Measurements from ENCODE around the gene HRH1.

Gene HRH1

DNA sequence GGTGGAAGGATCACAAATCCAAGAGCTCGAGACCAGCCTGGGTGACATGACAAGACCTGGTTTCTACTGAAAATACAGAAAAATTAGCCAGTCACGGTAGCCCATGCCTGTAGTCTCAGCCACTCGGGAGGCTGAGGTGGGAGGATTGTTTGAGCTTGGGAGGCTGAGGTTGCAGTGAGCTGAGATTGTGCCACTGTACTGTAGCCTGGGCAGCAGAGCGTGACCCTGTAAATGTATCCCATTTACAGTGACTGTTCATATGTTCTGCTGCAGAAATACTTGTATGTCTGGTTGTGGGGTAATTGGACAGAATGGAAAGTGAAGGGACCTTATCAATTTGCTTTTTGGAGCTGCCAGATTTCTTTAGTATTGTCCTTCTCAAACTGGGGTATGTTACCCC lies 142.8 kb downstream of the HRH1 start:
- peaks cover 6% of the 10 kb centered on the region for H3K36me3 ChIP-seq (ENCODE audit: control insufficient read depth, low read depth, low read length)
- no peaks in the 10 kb centered on the region for H3K27me3 ChIP-seq (ENCODE audit: control insufficient read depth, insufficient read depth, low read length)
- no peaks in the 10 kb centered on the region for H3K4me1 ChIP-seq (ENCODE audit: control insufficient read depth, low read depth, low read length)
- H3K9me3 ChIP-seq (ENCODE audit: control insufficient read depth, low read depth, low read length) = no peaks in the 10 kb centered on the region
- no peak overlapping the region for H3K9ac ChIP-seq (ENCODE audit: low read length)
- H3K27ac ChIP-seq (ENCODE audit: low read length) = no peak overlapping the region
- no peak overlapping the region for H3K4me3 ChIP-seq (ENCODE audit: low read length)

DNA sequence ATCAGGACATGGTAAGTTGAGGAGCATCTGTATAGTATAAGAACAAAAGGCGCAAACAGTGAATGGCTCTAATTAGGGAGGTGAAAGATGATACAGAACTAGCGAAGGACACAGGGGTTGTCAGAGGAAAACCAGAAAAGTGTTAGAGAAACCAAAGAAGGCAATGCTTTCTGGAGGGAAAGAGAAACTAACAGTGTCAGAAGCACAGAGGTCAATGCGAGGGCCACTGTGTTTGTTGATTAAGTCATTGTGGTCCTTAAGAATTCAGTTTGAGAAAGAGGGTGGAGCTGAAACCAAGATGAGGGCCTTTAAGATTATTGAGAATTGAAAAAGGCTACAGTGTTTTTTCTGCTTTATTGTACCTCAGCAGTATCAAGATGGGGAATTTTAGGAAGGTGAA lies 146.7 kb downstream of the HRH1 start:
- no peaks in the 10 kb centered on the region for H3K9me3 ChIP-seq (ENCODE audit: control insufficient read depth, low read depth, low read length)
- H3K36me3 ChIP-seq (ENCODE audit: control insufficient read depth, low read depth, low read length) = peaks cover 6% of the 10 kb centered on the region
- no peaks in the 10 kb centered on the region for H3K4me1 ChIP-seq (ENCODE audit: control insufficient read depth, low read depth, low read length)
- no peaks in the 10 kb centered on the region for H3K27me3 ChIP-seq (ENCODE audit: control insufficient read depth, insufficient read depth, low read length)
- no peak overlapping the region for H3K27ac ChIP-seq (ENCODE audit: low read length)
- H3K4me3 ChIP-seq (ENCODE audit: low read length) = no peak overlapping the region
- no peak overlapping the region for H3K9ac ChIP-seq (ENCODE audit: low read length)

GRCh38 chr3:11302444-11302843 lies 148.2 kb downstream of the HRH1 start:
- no peaks in the 10 kb centered on the region for H3K27me3 ChIP-seq (ENCODE audit: control insufficient read depth, insufficient read depth, low read length)
- no peaks in the 10 kb centered on the region for H3K4me1 ChIP-seq (ENCODE audit: control insufficient read depth, low read depth, low read length)
- H3K9me3 ChIP-seq (ENCODE audit: control insufficient read depth, low read depth, low read length) = no peaks in the 10 kb centered on the region
- peaks cover 6% of the 10 kb centered on the region for H3K36me3 ChIP-seq (ENCODE audit: control insufficient read depth, low read depth, low read length)
- H3K4me3 ChIP-seq (ENCODE audit: low read length) = no peak overlapping the region
- no peak overlapping the region for H3K27ac ChIP-seq (ENCODE audit: low read length)
- H3K9ac ChIP-seq (ENCODE audit: low read length) = no peak overlapping the region

DNA sequence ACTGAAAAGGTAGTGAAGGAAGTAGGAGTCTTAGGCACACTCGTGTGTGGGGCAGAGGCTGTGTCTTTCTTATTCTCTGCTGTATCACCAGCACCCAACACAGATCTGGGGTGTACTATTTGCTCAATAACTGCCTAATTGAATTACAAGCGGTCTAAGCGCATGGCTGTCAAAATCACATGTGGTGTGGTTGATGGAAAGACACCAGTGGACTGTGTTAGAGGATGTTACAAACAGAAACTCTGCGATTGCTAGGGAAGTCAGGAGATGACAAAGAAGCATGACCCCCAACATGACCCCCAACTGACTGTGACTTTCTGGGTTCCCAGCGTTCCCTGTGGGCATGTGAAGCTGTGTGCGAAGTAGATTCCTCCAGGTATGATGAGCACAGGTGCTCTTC lies 149.9 kb downstream of the HRH1 start:
- no peak overlapping the region for H3K27ac ChIP-seq (ENCODE audit: low read length)
- no peaks in the 10 kb centered on the region for H3K4me1 ChIP-seq (ENCODE audit: control insufficient read depth, low read depth, low read length)
- H3K9me3 ChIP-seq (ENCODE audit: control insufficient read depth, low read depth, low read length) = no peaks in the 10 kb centered on the region
- peaks cover 8% of the 10 kb centered on the region for H3K36me3 ChIP-seq (ENCODE audit: control insufficient read depth, low read depth, low read length)
- no peaks in the 10 kb centered on the region for H3K27me3 ChIP-seq (ENCODE audit: control insufficient read depth, insufficient read depth, low read length)
- H3K9ac ChIP-seq (ENCODE audit: low read length) = no peak overlapping the region
- H3K4me3 ChIP-seq (ENCODE audit: low read length) = no peak overlapping the region

- Histone ChIP-seq H3K27me3 (ENCODE audit: control insufficient read depth, insufficient read depth, low read length) (no peaks in the 10 kb centered on the region), H3K4me3 (ENCODE audit: low read length) (no peak overlapping the region), H3K4me1 (ENCODE audit: control insufficient read depth, low read depth, low read length) (no peaks in the 10 kb centered on the region), H3K27ac (ENCODE audit: low read length) (no peak overlapping the region), H3K36me3 (ENCODE audit: control insufficient read depth, low read depth, low read length) (peaks cover 8% of the 10 kb centered on the region), H3K9ac (ENCODE audit: low read length) (no peak overlapping the region), H3K9me3 (ENCODE audit: control insufficient read depth, low read depth, low read length) (no peaks in the 10 kb centered on the region)
Observed at GRCh38 chr3:11305509-11305908, 151.2 kb downstream of the HRH1 start.

DNA sequence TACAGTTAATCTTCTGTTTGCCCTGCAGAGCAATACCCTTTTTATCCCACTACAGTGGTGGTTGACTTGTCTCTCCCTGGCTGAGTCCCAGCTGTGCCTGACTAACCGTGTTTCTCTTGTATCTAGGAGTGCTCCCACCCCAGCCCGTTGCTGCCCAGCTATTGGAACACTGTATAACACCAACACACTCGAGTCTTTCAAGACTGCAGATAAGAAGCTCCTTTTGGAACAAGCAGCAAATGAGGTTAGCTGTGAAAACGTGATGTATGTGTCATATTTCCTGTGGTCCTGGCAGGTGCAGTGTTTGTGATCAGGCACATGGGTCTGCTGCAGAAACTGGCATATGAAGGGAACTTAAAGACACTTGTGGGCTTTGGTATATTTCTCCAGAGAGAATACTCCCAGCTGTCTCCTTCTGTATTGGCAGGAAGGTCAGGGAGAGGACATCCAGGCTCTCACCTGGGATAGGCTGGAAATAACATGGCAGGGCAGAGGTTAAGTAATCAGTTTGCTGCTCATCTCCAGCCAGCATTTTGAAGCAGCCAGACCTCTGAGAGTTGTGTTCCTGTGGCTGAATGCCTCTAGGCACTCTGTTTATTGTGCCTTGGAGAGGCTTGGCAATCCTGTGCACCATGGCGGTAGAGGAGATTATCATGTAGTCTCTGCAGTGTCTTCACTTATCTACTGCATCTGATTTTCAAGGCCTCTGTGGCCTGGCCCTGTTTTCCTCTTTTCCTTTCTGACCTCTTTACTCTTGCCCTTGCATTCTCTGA lies 152.7 kb downstream of the HRH1 start:
- Histone ChIP-seq H3K27ac (ENCODE audit: low read length) (no peak overlapping the region), H3K9ac (ENCODE audit: low read length) (no peak overlapping the region), H3K36me3 (ENCODE audit: control insufficient read depth, low read depth, low read length) (peaks cover 13% of the 10 kb centered on the region), H3K4me3 (ENCODE audit: low read length) (no peak overlapping the region), H3K4me1 (ENCODE audit: control insufficient read depth, low read depth, low read length) (no peaks in the 10 kb centered on the region), H3K27me3 (ENCODE audit: control insufficient read depth, insufficient read depth, low read length) (no peaks in the 10 kb centered on the region), H3K9me3 (ENCODE audit: control insufficient read depth, low read depth, low read length) (no peaks in the 10 kb centered on the region)

DNA sequence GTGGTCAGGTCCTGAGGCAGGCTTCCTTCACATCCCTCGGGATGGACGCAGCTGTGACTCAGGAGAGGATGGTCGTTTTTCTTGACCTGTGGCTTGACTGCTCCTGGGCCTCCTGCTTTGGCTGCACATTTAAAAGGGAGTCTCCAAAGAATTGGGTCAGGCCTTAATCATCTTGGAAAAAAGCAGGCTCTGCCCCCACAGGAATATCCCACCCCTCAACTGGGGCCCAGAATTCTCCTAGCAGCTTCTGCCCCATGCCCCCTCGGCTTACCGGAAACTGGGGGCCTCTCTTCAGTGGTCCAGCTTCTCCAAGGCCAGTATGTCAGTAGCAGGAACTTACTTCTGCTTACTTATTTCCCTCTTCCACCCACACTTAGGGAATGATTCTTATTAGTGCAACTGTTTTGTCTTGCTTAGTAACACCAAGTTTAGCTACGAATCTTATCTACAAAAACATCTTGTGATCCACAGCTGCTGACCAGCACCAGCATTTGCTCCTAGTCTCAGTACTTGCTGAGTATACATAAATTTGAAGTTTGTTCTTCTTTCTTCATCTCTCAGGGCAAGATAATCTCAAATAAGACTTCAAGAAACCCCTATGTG lies 153.6 kb downstream of the HRH1 start:
- no peaks in the 10 kb centered on the region for H3K9me3 ChIP-seq (ENCODE audit: control insufficient read depth, low read depth, low read length)
- no peaks in the 10 kb centered on the region for H3K4me1 ChIP-seq (ENCODE audit: control insufficient read depth, low read depth, low read length)
- no peak overlapping the region for H3K4me3 ChIP-seq (ENCODE audit: low read length)
- H3K36me3 ChIP-seq (ENCODE audit: control insufficient read depth, low read depth, low read length) = peaks cover 13% of the 10 kb centered on the region
- H3K27ac ChIP-seq (ENCODE audit: low read length) = no peak overlapping the region
- H3K9ac ChIP-seq (ENCODE audit: low read length) = no peak overlapping the region
- H3K27me3 ChIP-seq (ENCODE audit: control insufficient read depth, insufficient read depth, low read length) = no peaks in the 10 kb centered on the region

GRCh38 chr3:11310258-11310657 lies 156.0 kb downstream of the HRH1 start:
- no peaks in the 10 kb centered on the region for H3K9me3 ChIP-seq (ENCODE audit: control insufficient read depth, low read depth, low read length)
- peaks cover 13% of the 10 kb centered on the region for H3K36me3 ChIP-seq (ENCODE audit: control insufficient read depth, low read depth, low read length)
- H3K27ac ChIP-seq (ENCODE audit: low read length) = no peak overlapping the region
- H3K9ac ChIP-seq (ENCODE audit: low read length) = no peak overlapping the region
- H3K4me3 ChIP-seq (ENCODE audit: low read length) = no peak overlapping the region
- no peaks in the 10 kb centered on the region for H3K4me1 ChIP-seq (ENCODE audit: control insufficient read depth, low read depth, low read length)
- H3K27me3 ChIP-seq (ENCODE audit: control insufficient read depth, insufficient read depth, low read length) = no peaks in the 10 kb centered on the region

- Histone ChIP-seq H3K27me3 (ENCODE audit: control insufficient read depth, insufficient read depth, low read length) (no peaks in the 10 kb centered on the region), H3K4me1 (ENCODE audit: control insufficient read depth, low read depth, low read length) (no peaks in the 10 kb centered on the region), H3K36me3 (ENCODE audit: control insufficient read depth, low read depth, low read length) (peaks cover 19% of the 10 kb centered on the region), H3K9ac (ENCODE audit: low read length) (no peak overlapping the region), H3K9me3 (ENCODE audit: control insufficient read depth, low read depth, low read length) (no peaks in the 10 kb centered on the region), H3K27ac (ENCODE audit: low read length) (no peak overlapping the region), H3K4me3 (ENCODE audit: low read length) (no peak overlapping the region)
Observed at GRCh38 chr3:11312166-11312565, 157.9 kb downstream of the HRH1 start.

All from iPS-18a (cell line).